NCI-H128 (cell line): ENCODE results near the gene GLB1L.
"Not testable (repeated sequence)": the region's sequence is repeated elsewhere in the genome, so short reads cannot be mapped to it uniquely, and the experiment has no call there.

Source experiments
- DNase-seq: peaks from one replicate; lab custom pipeline; 2025; ENCODE audit not compliant: unreplicated experiment; lab: John Stamatoyannopoulos, UW

Gene GLB1L

GRCh38 chr2:219281588-219281987, 36.3 kb upstream of the GLB1L start:
- DNase-seq, result no peak

- no peak for DNase-seq
Measured at GRCh38 chr2:219280651-219281050, 35.4 kb upstream of the GLB1L start.

GRCh38 chr2:219279916-219280516, 34.8 kb upstream of the GLB1L start:
- DNase-seq, result no peak

GRCh38 chr2:219279151-219279915, 34.1 kb upstream of the GLB1L start, which contains the start of gene DNAJB2:
TSS of gene DNAJB2 (plus strand) at chr2:219279366. CDS start at chr2:219279834, 468 bp downstream.
- DNase-seq, result peak; percentile 77

- no peak for DNase-seq
Measured at GRCh38 chr2:219278655-219279150, 33.5 kb upstream of the GLB1L start.

- no peak for DNase-seq
Measured at GRCh38 chr2:219277703-219278654, 32.7 kb upstream of the GLB1L start.

GRCh38 chr2:219274361-219274921, 29.2 kb upstream of the GLB1L start:
- no peak for DNase-seq

GRCh38 chr2:219273937-219274336, 28.7 kb upstream of the GLB1L start:
- no peak for DNase-seq

GRCh38 chr2:219272995-219273394, 27.8 kb upstream of the GLB1L start:
- DNase-seq, result no peak

GRCh38 chr2:219272356-219272755, 27.1 kb upstream of the GLB1L start:
- no peak for DNase-seq

- DNase-seq, result no peak
Measured at GRCh38 chr2:219271021-219271420, 25.8 kb upstream of the GLB1L start.

- DNase-seq, result no peak
Measured at GRCh38 chr2:219270055-219270372, 24.8 kb upstream of the GLB1L start.

GRCh38 chr2:219269362-219270054, 24.3 kb upstream of the GLB1L start:
- no peak for DNase-seq

- no peak for DNase-seq
Measured at GRCh38 chr2:219268294-219268693, 23.1 kb upstream of the GLB1L start.

GRCh38 chr2:219266886-219267285, 21.6 kb upstream of the GLB1L start:
- no peak for DNase-seq

- DNase-seq, result no peak
Measured at GRCh38 chr2:219266232-219266631, 21.0 kb upstream of the GLB1L start.

GRCh38 chr2:219261024-219261855, 16.0 kb upstream of the GLB1L start:
- no peak for DNase-seq

GRCh38 chr2:219258942-219259341, 13.7 kb upstream of the GLB1L start:
- DNase-seq, result not testable (repeated sequence)

- no peak for DNase-seq
Measured at GRCh38 chr2:219254590-219255201, 9.5 kb upstream of the GLB1L start.
